Astrocyte (in vitro differentiated cells and primary cell): ENCODE results near the gene KIAA1586.

Experiments
- EZH2 ChIP-seq: IDR thresholded peaks from 2 replicates; pipeline ENCODE4 v1.6.1; 2012; ENCODE audit warnings: mild to moderate bottlenecking, low read length, inconsistent platforms; ENCODE audit not compliant: insufficient read depth
- TF ChIP-seq, protein P1 (sequence below): IDR thresholded peaks from 2 replicates; pipeline ENCODE4 v1.5.1; 2011; ENCODE audit warnings: low read depth, mild to moderate bottlenecking, inconsistent platforms, low read length, moderate library complexity; ENCODE audit not compliant: insufficient read depth

GRCh38 chr6:56999049-56999448 is 47.4 kb upstream of the KIAA1586 start:
- TF ChIP-seq, protein P1, sequence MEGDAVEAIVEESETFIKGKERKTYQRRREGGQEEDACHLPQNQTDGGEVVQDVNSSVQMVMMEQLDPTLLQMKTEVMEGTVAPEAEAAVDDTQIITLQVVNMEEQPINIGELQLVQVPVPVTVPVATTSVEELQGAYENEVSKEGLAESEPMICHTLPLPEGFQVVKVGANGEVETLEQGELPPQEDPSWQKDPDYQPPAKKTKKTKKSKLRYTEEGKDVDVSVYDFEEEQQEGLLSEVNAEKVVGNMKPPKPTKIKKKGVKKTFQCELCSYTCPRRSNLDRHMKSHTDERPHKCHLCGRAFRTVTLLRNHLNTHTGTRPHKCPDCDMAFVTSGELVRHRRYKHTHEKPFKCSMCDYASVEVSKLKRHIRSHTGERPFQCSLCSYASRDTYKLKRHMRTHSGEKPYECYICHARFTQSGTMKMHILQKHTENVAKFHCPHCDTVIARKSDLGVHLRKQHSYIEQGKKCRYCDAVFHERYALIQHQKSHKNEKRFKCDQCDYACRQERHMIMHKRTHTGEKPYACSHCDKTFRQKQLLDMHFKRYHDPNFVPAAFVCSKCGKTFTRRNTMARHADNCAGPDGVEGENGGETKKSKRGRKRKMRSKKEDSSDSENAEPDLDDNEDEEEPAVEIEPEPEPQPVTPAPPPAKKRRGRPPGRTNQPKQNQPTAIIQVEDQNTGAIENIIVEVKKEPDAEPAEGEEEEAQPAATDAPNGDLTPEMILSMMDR: no peak
- TF ChIP-seq EZH2: no peak
